GM19043 (cell line): Measurements from ENCODE around the gene PTGR3.
"Not testable (repeated sequence)": the region's sequence is repeated elsewhere in the genome, so short reads cannot be mapped to it uniquely, and the experiment has no call there.

Experiments used
- ATAC-seq: cut with Tn5 transposase; IDR thresholded peaks from one replicate; pipeline ENCODE4 v1.9.1; 2021; ENCODE audit warnings: low read depth; ENCODE audit not compliant: unreplicated experiment

Gene PTGR3

GRCh38 chr18:75204269-75204731 lies 4.6 kb downstream of the PTGR3 start:
- no peak for ATAC-seq

GRCh38 chr18:75203416-75204268 lies 5.3 kb downstream of the PTGR3 start:
- no peak for ATAC-seq

GRCh38 chr18:75202696-75203365 lies 6.1 kb downstream of the PTGR3 start:
- ATAC-seq, result no peak

GRCh38 chr18:75201282-75202270 lies 7.4 kb downstream of the PTGR3 start:
- ATAC-seq, result no peak

- ATAC-seq, result no peak
Measured at GRCh38 chr18:75200605-75201280, 8.2 kb downstream of the PTGR3 start.

GRCh38 chr18:75200071-75200470 lies 8.9 kb downstream of the PTGR3 start:
- no peak for ATAC-seq

- ATAC-seq, result no peak
Measured at GRCh38 chr18:75199327-75199726, 9.6 kb downstream of the PTGR3 start.

- ATAC-seq, result no peak
Measured at GRCh38 chr18:75198036-75198435, 10.9 kb downstream of the PTGR3 start.

- no peak for ATAC-seq
Measured at GRCh38 chr18:75192899-75193298, 16.0 kb downstream of the PTGR3 start.

GRCh38 chr18:75189696-75190095 lies 19.2 kb downstream of the PTGR3 start:
- ATAC-seq, result no peak

- ATAC-seq, result not testable (repeated sequence)
Measured at GRCh38 chr18:75187702-75188101, 21.2 kb downstream of the PTGR3 start.

GRCh38 chr18:75185460-75185859 lies 23.5 kb downstream of the PTGR3 start:
- no peak for ATAC-seq

- no peak for ATAC-seq
Measured at GRCh38 chr18:75183973-75184493, 24.9 kb downstream of the PTGR3 start.

GRCh38 chr18:75183524-75183923 lies 25.4 kb downstream of the PTGR3 start:
- no peak for ATAC-seq

- no peak for ATAC-seq
Measured at GRCh38 chr18:75179819-75180600, 28.9 kb downstream of the PTGR3 start.

- ATAC-seq, result no peak
Measured at GRCh38 chr18:75178376-75178775, 30.6 kb downstream of the PTGR3 start.

GRCh38 chr18:75176849-75177248 lies 32.1 kb downstream of the PTGR3 start:
- no peak for ATAC-seq

GRCh38 chr18:75173738-75174137 lies 35.2 kb downstream of the PTGR3 start:
- no peak for ATAC-seq

GRCh38 chr18:75173125-75173432 lies 35.9 kb downstream of the PTGR3 start:
- peak; percentile 98 for ATAC-seq
